GM19099 (cell line): ENCODE data around the gene HOXB4.

Source experiments
- POLR2A ChIP-seq: IDR thresholded peaks from 3 replicates; pipeline ENCODE4 v1.6.1; 2011; ENCODE audit warnings: low read depth; ENCODE audit not compliant: insufficient read length; ENCODE audit errors: extremely low read depth

HOXB4 gene

GRCh38 chr17:48578616-48579470 is 693 bp upstream of the HOXB4 start:
- TF ChIP-seq POLR2A: no peak

DNA sequence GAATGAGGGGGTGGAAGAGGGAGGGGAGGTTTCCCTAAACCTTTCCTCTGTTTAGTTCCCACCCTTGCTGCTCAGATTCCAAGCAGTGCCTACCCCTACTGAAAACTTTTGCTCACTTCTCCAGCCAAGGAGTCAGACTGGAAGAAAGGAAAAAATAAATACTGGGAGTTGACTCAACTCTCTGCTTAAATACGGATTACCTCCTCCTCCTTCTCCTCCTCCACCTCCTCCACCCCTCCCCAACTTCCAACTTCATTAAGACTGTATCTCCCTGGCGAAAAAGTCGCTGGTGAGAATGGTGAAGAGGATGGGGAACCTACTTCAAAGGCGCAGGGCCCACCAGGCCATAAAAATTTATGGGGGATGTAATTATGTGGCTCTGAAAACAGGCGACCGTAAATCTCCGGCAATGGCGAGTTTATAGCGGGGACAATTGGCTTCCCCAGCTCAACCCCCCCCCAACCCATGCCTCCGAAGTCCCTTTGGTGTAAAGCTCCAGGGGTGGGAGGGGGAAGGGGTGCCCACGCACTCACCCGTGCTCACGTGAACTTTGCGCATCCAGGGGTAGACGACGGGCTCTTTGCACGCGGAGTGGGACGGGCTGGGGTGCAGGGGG is 712 bp downstream of the HOXB4 start:
- TF ChIP-seq POLR2A: no peak

DNA sequence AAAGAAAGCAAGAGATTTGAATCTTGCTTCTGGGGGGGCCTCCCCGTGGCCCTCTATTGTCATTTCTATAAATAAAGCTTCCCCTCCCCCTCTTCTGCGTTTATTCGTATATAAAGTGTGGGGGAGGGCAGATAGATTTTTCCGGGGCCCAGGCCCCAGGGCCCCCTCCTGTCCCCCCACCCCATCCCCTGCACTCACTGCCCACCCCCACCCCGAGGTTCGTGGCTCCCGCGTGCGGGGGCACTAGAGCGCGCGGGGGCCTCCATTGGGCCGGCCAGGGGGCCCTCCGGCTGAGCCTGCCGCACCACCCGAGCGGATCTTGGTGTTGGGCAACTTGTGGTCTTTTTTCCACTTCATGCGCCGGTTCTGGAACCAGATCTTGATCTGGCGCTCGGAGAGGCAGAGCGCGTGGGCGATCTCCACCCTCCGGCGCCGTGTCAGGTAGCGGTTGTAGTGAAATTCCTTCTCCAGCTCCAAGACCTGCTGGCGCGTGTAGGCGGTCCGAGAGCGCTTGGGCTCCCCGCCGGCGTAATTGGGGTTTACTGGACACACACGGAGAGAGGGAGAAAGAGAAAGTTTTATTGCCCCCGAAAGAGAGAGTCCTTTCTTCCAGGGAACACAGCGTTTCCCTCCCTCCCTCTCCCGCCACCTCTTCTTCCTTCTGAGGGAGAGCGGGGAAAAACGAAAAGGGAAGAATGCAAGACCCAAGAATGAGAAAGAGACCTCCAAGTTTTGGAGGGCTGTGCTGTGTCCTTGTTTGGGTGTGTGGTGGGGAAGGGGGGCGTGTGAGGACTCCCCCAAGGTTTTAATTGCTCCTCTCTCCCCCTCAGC is 1.5 kb downstream of the HOXB4 start:
- TF ChIP-seq POLR2A: no peak

- TF ChIP-seq POLR2A: no peak
Observed at GRCh38 chr17:48575673-48576478, 2.3 kb downstream of the HOXB4 start.

GRCh38 chr17:48575066-48575582 is 3.0 kb downstream of the HOXB4 start:
- no peak for TF ChIP-seq POLR2A

- TF ChIP-seq POLR2A: no peak
Observed at GRCh38 chr17:48574505-48575065, 3.6 kb downstream of the HOXB4 start.

- TF ChIP-seq POLR2A: no peak
Observed at GRCh38 chr17:48571826-48572417, 6.2 kb downstream of the HOXB4 start.

DNA sequence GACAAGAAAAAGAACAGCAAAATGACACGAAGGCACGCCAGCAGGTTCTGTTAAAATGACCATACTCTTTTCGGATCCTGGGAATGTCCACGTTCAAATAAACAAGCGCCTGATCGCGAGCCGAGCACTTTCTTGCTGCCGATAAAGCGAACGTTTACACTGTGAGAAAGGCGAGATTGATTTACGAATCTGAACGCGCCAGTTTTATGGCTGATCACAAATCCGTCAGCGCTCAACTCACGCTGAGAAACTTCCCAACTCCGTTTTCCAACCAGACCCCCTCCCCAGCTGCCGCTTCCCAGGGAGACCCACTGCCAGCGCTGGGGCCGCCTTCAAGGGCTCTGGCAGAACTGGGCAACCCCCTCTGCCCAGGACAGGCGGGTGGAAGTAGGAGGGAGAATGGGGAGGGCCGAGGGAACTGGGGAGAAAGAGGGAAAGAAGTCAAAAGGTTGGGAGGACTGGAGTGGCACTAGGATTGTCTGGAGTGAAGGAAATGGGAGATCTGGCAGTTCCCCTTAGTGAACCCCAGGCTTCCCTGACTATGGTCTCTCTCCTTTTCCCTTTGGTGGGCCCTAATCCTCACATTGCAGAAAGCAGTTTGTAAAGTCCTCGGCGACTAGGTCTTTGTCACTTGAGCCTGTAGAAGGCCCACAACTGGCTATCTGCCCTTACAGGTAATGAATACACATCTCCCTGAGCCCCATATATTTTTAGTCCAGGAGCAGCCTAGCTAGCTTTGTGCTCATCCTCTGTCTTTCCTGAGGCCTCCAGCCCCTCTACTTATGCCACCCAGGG is 6.9 kb downstream of the HOXB4 start:
- TF ChIP-seq POLR2A: no peak

GRCh38 chr17:48570325-48571023 is 7.7 kb downstream of the HOXB4 start:
- no peak for TF ChIP-seq POLR2A

DNA sequence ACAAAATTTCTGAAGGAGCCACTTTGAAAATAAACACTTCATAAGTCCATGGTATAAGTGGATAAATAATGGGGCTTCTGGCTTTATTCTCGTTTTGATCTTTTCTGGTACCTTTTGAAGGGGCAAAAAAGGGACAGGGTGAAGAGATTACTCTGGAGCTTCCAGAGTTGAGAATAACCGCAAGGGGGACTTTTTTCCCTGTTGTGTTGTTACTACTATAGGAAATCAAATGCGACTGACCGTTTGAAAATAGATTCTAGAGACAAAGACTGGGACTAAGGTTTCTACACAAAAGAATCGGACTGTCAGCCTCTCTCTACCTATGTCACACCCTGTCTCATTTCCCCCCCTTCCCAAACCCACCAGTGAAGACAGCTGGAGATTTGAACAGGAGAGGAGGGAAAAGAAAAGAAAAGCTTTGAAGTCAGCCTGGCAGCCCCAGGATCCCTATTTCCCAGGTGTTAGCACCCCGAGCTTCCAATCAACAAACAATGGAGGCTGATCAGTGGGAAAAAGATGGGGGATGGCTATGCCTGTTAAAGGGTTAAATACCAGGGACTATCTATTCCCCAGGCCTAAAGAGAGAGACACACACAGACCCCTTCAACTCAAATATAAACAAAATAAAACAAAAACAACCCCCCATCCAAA is 8.4 kb downstream of the HOXB4 start:
- no peak for TF ChIP-seq POLR2A

GRCh38 chr17:48569240-48569582 is 8.9 kb downstream of the HOXB4 start:
- TF ChIP-seq POLR2A: no peak
